Cardiac fibroblast (primary cell): ENCODE measurements around the gene IL17A.

Experiments
- DNase-seq, 2 donors: peaks; one replicate each; pipeline versions ENCODE4 v3.0.0 to v3.0.0-alpha.2; 2010; ENCODE audit warnings: low read depth in 2 of 2
- H3K4me3 ChIP-seq, 2 donors: replicated peaks in 1 of 2; 1 replicate in 1 of 2; 2 replicates in 1 of 2; pipeline ENCODE4 v1.5.1; 2011; ENCODE audit warnings: low read depth in 2 of 2, low read length in 2 of 2, mild to moderate bottlenecking in 2 of 2, moderate library complexity in 1 of 2
- TF ChIP-seq, protein P1 (sequence below): IDR thresholded peaks from one replicate; pipeline ENCODE4 v1.5.1; 2011; ENCODE audit warnings: low read depth, mild to moderate bottlenecking, low read length, inconsistent platforms

The IL17A gene

DNA sequence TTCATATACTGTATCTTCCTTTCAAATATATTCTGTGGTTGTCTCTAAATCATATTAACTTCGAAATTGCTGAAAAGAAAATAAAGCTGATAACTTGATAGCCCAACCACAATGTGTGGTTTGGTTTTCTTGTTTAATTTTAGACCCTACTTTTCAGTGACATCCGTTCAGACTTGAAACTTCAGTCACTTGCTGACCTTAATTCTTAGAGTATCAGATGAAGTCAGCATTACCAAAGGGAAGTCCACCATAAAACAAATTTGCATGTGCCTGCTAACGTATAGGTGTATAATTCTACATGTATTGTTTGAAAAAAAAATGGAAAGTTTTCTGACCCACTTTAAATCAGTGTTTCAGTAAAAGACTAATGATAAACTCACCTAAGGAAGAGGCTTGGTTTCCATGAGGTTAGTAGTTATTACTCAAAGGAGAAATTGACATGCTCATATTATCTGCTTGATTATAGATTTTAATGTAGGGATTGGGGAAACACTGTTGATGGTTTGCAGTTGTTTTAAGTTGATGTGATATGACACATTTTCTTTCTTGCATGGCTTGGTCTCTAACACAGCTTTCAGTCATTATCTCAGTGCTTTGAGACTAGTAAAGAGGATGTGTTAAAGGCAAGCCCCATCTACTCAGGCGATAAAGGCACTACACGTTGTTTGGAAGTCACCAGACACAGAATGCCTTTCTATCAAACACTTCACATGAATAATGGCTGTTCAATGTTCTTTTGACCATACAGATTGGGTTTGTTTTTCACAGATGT, 5.2 kb upstream of the IL17A start:
- TF ChIP-seq, protein P1, sequence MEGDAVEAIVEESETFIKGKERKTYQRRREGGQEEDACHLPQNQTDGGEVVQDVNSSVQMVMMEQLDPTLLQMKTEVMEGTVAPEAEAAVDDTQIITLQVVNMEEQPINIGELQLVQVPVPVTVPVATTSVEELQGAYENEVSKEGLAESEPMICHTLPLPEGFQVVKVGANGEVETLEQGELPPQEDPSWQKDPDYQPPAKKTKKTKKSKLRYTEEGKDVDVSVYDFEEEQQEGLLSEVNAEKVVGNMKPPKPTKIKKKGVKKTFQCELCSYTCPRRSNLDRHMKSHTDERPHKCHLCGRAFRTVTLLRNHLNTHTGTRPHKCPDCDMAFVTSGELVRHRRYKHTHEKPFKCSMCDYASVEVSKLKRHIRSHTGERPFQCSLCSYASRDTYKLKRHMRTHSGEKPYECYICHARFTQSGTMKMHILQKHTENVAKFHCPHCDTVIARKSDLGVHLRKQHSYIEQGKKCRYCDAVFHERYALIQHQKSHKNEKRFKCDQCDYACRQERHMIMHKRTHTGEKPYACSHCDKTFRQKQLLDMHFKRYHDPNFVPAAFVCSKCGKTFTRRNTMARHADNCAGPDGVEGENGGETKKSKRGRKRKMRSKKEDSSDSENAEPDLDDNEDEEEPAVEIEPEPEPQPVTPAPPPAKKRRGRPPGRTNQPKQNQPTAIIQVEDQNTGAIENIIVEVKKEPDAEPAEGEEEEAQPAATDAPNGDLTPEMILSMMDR = no peak
- no peak for DNase-seq
- H3K4me3 ChIP-seq = no peak overlapping the region

GRCh38 chr6:52183131-52183713, 3.0 kb upstream of the IL17A start:
- TF ChIP-seq, protein P1 = no peak
- no peak for DNase-seq
- H3K4me3 ChIP-seq = no peak overlapping the region

GRCh38 chr6:52186480-52186879, 305 bp downstream of the IL17A start:
- TF ChIP-seq, protein P1 = no peak

DNA sequence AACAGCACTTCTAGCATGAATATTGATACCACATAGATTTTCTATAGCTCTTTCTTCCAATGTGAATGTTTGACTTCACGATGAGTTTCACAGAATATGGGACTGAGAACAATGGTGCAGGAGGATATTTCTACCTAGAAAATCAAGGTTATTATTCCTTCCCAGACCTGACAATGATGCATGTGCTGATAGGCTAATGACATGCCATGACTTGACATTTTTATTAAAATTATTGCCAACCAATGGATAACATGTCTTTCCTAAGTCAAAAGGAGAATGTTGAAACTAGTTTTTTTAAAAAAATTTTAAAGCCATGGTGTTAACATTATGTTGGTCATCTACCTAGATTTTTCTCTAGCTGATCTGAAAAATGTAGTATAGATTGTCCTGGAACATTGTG, 923 bp downstream of the IL17A start:
- no peak for DNase-seq
- TF ChIP-seq, protein P1 = no peak
- H3K4me3 ChIP-seq = no peak overlapping the region

More at GRCh38 chr6:52186480-52186879, 305 bp downstream of the IL17A start:
- H3K4me3 ChIP-seq = no peak overlapping the region
- DNase-seq = no peak

GRCh38 chr6:52189974-52190373, 3.8 kb downstream of the IL17A start:
- TF ChIP-seq, protein P1 = no peak
- H3K4me3 ChIP-seq = no peak overlapping the region
- DNase-seq = no peak

DNA sequence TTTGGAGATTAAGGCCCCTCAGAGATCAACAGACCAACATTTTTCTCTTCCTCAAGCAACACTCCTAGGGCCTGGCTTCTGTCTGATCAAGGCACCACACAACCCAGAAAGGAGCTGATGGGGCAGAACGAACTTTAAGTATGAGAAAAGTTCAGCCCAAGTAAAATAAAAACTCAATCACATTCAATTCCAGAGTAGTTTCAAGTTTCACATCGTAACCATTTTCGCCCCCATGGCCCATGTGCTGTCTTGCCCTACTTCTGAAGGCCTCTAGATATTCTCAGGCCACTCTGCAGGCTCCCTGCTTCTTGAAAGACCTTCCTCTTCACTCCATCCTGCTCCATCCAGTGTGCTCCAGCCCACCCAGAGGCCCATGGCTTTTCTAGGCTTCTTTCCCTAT, 4.2 kb downstream of the IL17A start:
- H3K4me3 ChIP-seq = no peak overlapping the region
- TF ChIP-seq, protein P1 = no peak
- no peak for DNase-seq

- TF ChIP-seq, protein P1 = no peak
- no peak for DNase-seq
- H3K4me3 ChIP-seq = no peak overlapping the region
These were observed 5.6 kb downstream of the IL17A start for GRCh38 chr6:52191824-52192223.
